PC-3 (cell line): ENCODE results near the gene ZNF319. TPM values are rescaled to one million over a fixed set of nuclear protein-coding genes. Genes with fewer than 3 reads are reported as not detected.

ENCODE experiments used
- ATAC-seq: fragments of 200-7000 bp; cut with Tn5 transposase; 2 replicates; pipeline ENCODE4 v1.9.1; 2020; ENCODE audit warnings: mild to moderate bottlenecking, moderate library complexity
- BruUV-seq: library from RNA; stranded (reverse); fragments of 400-500 nt; replicated peaks from 2 replicates; lab custom pipeline; 2021; lab: Mats Ljungman, UMichigan
- CTCF ChIA-PET: fragments of 300-600 bp; sonication (Branson Sonifier 250); formaldehyde crosslinking; loops from one replicate; lab custom pipeline; 2022; ENCODE audit warnings: antibody characterized with exemption; lab: Charles Lee
- POLR2A ChIA-PET: fragments of 300-600 bp; sonication (Branson Sonifier 250); formaldehyde crosslinking; loops from one replicate; lab custom pipeline; 2022; ENCODE audit warnings: antibody characterized with exemption; ENCODE audit not compliant: unreplicated experiment; lab: Charles Lee
- DNase-seq: peaks from one replicate; pipeline ENCODE4 v3.0.0-alpha.2; 2015
- H2AFZ ChIP-seq: fragments of 300-600 bp; sonication (generic); 2 replicates; pipeline ENCODE4 v1.6.0; 2016; ENCODE audit warnings: antibody characterized with exemption, low read length
- H3F3A ChIP-seq: fragments of 300-600 bp; sonication (generic); one replicate; pipeline ENCODE4 v1.6.0; 2017; ENCODE audit warnings: antibody characterized with exemption, low read length, control low read depth, mild to moderate bottlenecking; ENCODE audit not compliant: unreplicated experiment
- H3K27ac ChIP-seq: fragments of 300-600 bp; sonication (generic); 2 replicates; pipeline ENCODE4 v1.5.1; 2016; ENCODE audit warnings: mild to moderate bottlenecking, low read length
- H3K27me3 ChIP-seq: fragments of 300-600 bp; sonication (generic); 2 replicates; pipeline ENCODE4 v1.6.1; 2016; ENCODE audit warnings: low read length, mixed read lengths
- H3K36me3 ChIP-seq: fragments of 300-600 bp; sonication (generic); 2 replicates; pipeline ENCODE4 v1.6.1; 2016; ENCODE audit warnings: low read depth, mixed run types, low read length, mixed read lengths
- H3K4me1 ChIP-seq: fragments of 300-600 bp; sonication (generic); 2 replicates; pipeline ENCODE4 v1.5.1; 2016; ENCODE audit warnings: low read length; ENCODE audit not compliant: insufficient read depth
- H3K4me2 ChIP-seq: fragments of 300-600 bp; sonication (generic); 2 replicates; pipeline ENCODE4 v1.6.0; 2016; ENCODE audit warnings: low read length
- H3K4me3 ChIP-seq: fragments of 300-600 bp; sonication (generic); 2 replicates; pipeline ENCODE4 v1.5.1; 2016; ENCODE audit warnings: mild to moderate bottlenecking, low read length, mixed read lengths
- H3K79me2 ChIP-seq: fragments of 300-600 bp; sonication (generic); 2 replicates; pipeline ENCODE4 v1.6.1; 2017; ENCODE audit warnings: low read length, mixed read lengths
- H3K9ac ChIP-seq: fragments of 300-600 bp; sonication (generic); 2 replicates; pipeline ENCODE4 v1.6.0; 2016; ENCODE audit warnings: mild to moderate bottlenecking, low read length
- H3K9me2 ChIP-seq: fragments of 300-600 bp; sonication (generic); replicated peaks from 2 replicates; pipeline ENCODE4 v1.6.1; 2016; ENCODE audit warnings: mixed run types, low read length, mixed read lengths
- H3K9me3 ChIP-seq: fragments of 300-600 bp; sonication (generic); 2 replicates; pipeline ENCODE4 v1.6.1; 2016; ENCODE audit warnings: low read length, mixed read lengths
- H4K20me1 ChIP-seq: fragments of 300-600 bp; sonication (generic); 2 replicates; pipeline ENCODE4 v1.6.1; 2016; ENCODE audit warnings: low read length, mixed read lengths
- EZH2 ChIP-seq: fragments of 300-600 bp; sonication (generic); IDR thresholded peaks from one replicate; pipeline ENCODE4 v1.6.1; 2017; ENCODE audit warnings: antibody characterized with exemption, mild to moderate bottlenecking, low read length; ENCODE audit not compliant: unreplicated experiment
- EZH2phosphoT487 ChIP-seq: fragments of 300-600 bp; sonication (generic); IDR thresholded peaks from 2 replicates; pipeline ENCODE4 v1.6.1; 2018; ENCODE audit warnings: mild to moderate bottlenecking, antibody characterized with exemption, low read length, borderline replicate concordance
- intact Hi-C: fragments of 100-400 bp; cut with micrococcal nuclease; formaldehyde crosslinking; loops from 2 replicates; pipeline ENCODE4 v1.9.0; 2023
- total RNA-seq: library from RNA; depleted of rRNA; stranded (reverse); fragments of >200 nt; gene quantifications from 2 replicates; pipeline ENCODE4 v1.2.3, GENCODE V29; 2014
- TF ChIP-seq, protein P1 (sequence below): fragments of 300-600 bp; sonication (generic); conservative IDR thresholded peaks from 2 replicates; pipeline ENCODE4 v1.5.1; 2017; ENCODE audit warnings: antibody characterized with exemption, low read depth, mild to moderate bottlenecking, low read length

Gene ZNF319
- total RNA-seq, 1 experiment from 2014 or later: 2.2 TPM

DNA sequence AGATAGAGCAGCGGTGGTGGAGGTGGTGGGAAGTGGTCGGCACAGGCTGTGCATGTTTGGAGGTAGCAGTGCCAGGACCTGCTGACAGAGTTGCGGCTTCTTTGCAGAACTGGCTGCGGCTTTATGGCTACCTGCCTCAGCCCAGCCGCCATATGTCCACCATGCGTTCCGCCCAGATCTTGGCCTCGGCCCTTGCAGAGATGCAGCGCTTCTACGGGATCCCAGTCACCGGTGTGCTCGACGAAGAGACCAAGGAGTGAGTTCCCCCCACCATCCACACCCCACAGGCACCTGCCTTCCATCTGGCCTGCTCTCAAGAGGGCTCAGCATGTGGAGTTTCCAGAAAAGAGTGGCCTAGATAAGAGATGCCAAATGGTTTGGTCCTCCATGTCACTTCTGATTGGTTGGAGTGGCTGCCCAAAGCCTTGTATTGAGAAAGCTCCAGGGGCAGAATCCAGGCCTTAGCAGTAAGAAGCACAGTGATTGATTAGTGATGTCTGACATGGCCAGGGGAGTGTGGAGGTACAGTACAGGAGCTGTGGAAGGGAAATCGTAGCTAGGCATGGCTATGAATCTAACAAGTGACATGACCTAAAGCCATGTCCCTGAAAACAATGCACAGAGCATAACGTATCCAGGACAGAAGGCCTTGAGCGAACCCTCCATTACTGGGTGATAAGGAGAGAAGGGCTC, 37.0 kb upstream of the ZNF319 start:
- Histone ChIP-seq H4K20me1 (no peaks in the 10 kb centered on the region), H3F3A (no peaks in the 10 kb centered on the region), H3K79me2 (no peaks in the 10 kb centered on the region), H3K9me2 (no peaks in the 10 kb centered on the region), H3K9me3 (no peaks in the 10 kb centered on the region), H3K36me3 (no peaks in the 10 kb centered on the region), H3K27ac (no peak overlapping the region), H3K9ac (no peak overlapping the region), H3K4me2 (no peak overlapping the region), H3K27me3 (no peaks in the 10 kb centered on the region), H2AFZ (no peak overlapping the region), H3K4me1 (no peaks in the 10 kb centered on the region), H3K4me3 (no peak overlapping the region)
- BruUV-seq: no TSS peak
- DNase-seq: no peak
- TF ChIP-seq, protein P1, sequence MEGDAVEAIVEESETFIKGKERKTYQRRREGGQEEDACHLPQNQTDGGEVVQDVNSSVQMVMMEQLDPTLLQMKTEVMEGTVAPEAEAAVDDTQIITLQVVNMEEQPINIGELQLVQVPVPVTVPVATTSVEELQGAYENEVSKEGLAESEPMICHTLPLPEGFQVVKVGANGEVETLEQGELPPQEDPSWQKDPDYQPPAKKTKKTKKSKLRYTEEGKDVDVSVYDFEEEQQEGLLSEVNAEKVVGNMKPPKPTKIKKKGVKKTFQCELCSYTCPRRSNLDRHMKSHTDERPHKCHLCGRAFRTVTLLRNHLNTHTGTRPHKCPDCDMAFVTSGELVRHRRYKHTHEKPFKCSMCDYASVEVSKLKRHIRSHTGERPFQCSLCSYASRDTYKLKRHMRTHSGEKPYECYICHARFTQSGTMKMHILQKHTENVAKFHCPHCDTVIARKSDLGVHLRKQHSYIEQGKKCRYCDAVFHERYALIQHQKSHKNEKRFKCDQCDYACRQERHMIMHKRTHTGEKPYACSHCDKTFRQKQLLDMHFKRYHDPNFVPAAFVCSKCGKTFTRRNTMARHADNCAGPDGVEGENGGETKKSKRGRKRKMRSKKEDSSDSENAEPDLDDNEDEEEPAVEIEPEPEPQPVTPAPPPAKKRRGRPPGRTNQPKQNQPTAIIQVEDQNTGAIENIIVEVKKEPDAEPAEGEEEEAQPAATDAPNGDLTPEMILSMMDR: no peak
- TF ChIP-seq EZH2: no peak
- TF ChIP-seq EZH2phosphoT487: no peak
- ChIA-PET CTCF (no interaction called here), POLR2A (no interaction called here)
- intact Hi-C loops: no loop called here
- no peak for ATAC-seq

DNA sequence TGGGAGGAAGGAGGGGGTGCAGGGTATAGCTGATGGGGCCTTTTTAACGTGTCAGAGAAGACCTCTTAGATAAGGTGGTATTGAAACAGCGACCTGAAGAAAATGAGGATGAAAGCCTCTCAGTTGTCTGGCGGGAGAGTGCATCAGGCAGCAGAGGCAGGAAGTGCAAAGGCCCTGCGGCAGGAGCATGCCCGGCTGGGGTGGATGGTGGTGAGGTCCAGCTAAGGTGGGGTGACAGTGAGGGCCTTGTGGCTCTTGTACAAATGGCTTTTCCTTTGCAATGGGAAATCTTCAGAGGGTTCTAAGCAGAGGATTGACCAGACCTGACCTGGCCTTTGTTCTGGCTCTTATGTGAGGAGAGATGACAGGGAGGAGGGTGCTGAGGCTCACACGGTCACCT, 36.5 kb upstream of the ZNF319 start:
- ATAC-seq: no peak
- intact Hi-C loops: no loop called here
- Histone ChIP-seq H2AFZ (no peak overlapping the region), H3K79me2 (no peaks in the 10 kb centered on the region), H3K27ac (no peak overlapping the region), H3K4me3 (no peak overlapping the region), H3K36me3 (no peaks in the 10 kb centered on the region), H3K4me1 (no peaks in the 10 kb centered on the region), H3K9me2 (no peaks in the 10 kb centered on the region), H3K9me3 (no peaks in the 10 kb centered on the region), H3K27me3 (no peaks in the 10 kb centered on the region), H3K4me2 (no peak overlapping the region), H4K20me1 (no peaks in the 10 kb centered on the region), H3K9ac (no peak overlapping the region), H3F3A (no peaks in the 10 kb centered on the region)
- no TSS peak for BruUV-seq
- DNase-seq: no peak
- POLR2A ChIA-PET: no interaction called here
- TF ChIP-seq EZH2 (no peak), EZH2phosphoT487 (no peak)
- TF ChIP-seq, protein P1: no peak
- CTCF ChIA-PET: no interaction called here

DNA sequence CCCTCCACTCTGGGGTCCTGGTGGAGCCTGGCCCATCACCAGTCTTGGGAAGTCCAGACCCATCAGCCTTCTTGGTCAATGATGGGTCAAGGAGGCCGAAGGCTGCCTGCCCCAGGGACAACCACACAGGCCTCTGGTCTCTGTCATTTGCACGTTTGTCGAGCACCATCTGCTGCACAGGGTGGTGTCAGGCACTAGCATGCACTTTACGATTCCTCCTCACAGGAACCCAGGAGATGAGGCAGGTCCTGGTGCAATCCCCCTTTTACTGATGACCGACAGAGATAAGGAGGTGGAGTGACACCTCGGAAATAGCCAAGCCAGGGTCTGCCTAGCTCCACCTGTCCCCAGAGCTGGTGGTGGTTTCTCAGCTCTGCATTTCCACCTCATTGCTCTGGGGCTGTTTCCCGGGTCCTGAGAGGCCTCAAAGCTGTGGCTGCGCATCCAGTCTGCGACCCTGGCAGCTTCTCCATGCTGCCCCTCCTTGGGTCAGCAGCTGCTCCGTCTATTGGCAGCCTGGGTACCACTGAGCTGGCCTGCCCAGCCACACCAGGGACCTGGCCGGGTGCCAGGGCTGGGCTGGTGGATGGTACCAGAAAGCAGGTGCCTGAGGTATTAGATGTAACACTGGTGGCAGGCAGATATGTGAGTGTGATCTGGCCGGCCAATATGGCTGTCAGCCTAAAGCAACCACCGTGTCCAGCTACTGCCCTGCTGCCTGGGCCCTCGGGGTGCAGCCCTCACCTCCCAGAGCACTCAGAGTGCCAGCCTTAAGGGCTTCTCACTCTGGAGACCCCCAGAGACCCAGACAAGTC, 35.1 kb upstream of the ZNF319 start:
- Histone ChIP-seq H3K79me2 (no peaks in the 10 kb centered on the region), H4K20me1 (no peaks in the 10 kb centered on the region), H3K4me1 (no peaks in the 10 kb centered on the region), H3K9me2 (no peaks in the 10 kb centered on the region), H3F3A (no peaks in the 10 kb centered on the region), H3K4me3 (no peak overlapping the region), H2AFZ (no peak overlapping the region), H3K4me2 (no peak overlapping the region), H3K9ac (no peak overlapping the region), H3K27me3 (no peaks in the 10 kb centered on the region), H3K27ac (no peak overlapping the region), H3K36me3 (no peaks in the 10 kb centered on the region), H3K9me3 (no peaks in the 10 kb centered on the region)
- POLR2A ChIA-PET: no interaction called here
- BruUV-seq: no TSS peak
- TF ChIP-seq, protein P1: no peak
- TF ChIP-seq EZH2 (no peak), EZH2phosphoT487 (no peak)
- intact Hi-C loops: no loop called here
- CTCF ChIA-PET: no interaction called here
- no peak for DNase-seq
- ATAC-seq: no peak
